Neural crest cell (in vitro differentiated cells): ENCODE results near the gene ZSCAN1. TPM values are rescaled to one million over a fixed set of nuclear protein-coding genes. Genes with fewer than 3 reads are reported as not detected.
A peak's percentile ranks its signal among the peaks of the same experiment; 100 is the strongest.

Source experiments
- DNase-seq: peaks from one replicate; pipeline ENCODE4 v3.0.0; 2021; ENCODE audit warnings: low read depth, mixed read lengths, low spot score
- H3K27ac Mint-ChIP-seq: one replicate; pipeline ENCODE4 v1.8.0; 2021; ENCODE audit warnings: mild to moderate bottlenecking, mixed read lengths; ENCODE audit not compliant: unreplicated experiment
- H3K27me3 Mint-ChIP-seq: 2 replicates; pipeline ENCODE4 v1.8.0; 2021; ENCODE audit warnings: low read depth, mild to moderate bottlenecking, mixed read lengths
- H3K36me3 Mint-ChIP-seq: 2 replicates; pipeline ENCODE4 v1.8.0; 2021; ENCODE audit warnings: low read depth, mild to moderate bottlenecking, mixed read lengths
- H3K4me1 Mint-ChIP-seq: 2 replicates; pipeline ENCODE4 v1.8.0; 2021; ENCODE audit warnings: mixed read lengths
- H3K4me3 Mint-ChIP-seq: one replicate; pipeline ENCODE4 v1.8.0; 2021; ENCODE audit warnings: mild to moderate bottlenecking, mixed read lengths
- H3K9me3 Mint-ChIP-seq: 2 replicates; pipeline ENCODE4 v1.8.0; 2021; ENCODE audit warnings: mixed read lengths
- CTCF ChIP-seq: fragments of 200-600 bp; sonication (generic); conservative IDR thresholded peaks from 2 replicates; pipeline ENCODE4 v1.5.0; 2021; ENCODE audit warnings: antibody characterized with exemption, mild to moderate bottlenecking
- total RNA-seq: library from RNA; stranded (reverse); gene quantifications from 2 replicates; pipeline ENCODE4 v1.2.1, GENCODE V29; 2021

Gene ZSCAN1
- total RNA-seq, 1 donor from 2014 or later = 7.6 TPM

DNA sequence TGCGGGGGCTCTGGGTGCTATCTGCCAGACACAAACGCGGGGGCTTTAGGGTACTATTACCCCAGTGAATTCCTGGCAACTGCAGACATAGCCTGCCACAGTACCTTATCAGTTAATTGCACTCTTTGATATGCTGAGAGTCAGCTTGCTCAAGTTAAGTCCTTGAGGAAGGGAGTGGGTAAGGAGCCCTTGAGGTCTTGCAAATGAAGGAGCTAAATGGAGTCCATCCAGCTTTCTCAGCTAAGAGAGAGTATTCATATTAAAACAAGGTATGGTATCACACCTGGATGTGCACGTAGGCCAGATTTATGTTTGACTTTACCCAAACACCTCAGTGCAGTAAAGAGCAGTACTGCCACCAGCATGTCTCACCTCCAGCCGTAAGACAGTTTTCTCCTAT lies 19.7 kb upstream of the ZSCAN1 start:
- H3K27ac Mint-ChIP-seq = no peak overlapping the region

GRCh38 chr19:58020129-58020528 lies 13.7 kb upstream of the ZSCAN1 start:
- Mint-ChIP-seq H3K4me1 (no peaks in the 10 kb centered on the region), H3K4me3 (no peak overlapping the region), H3K27me3 (no peaks in the 10 kb centered on the region), H3K36me3 (peaks cover 16% of the 10 kb centered on the region), H3K27ac (no peak overlapping the region), H3K9me3 (peaks cover 13% of the 10 kb centered on the region)
- DNase-seq = no peak
- no peak for TF ChIP-seq CTCF

More for the DNA sequence above, 19.7 kb upstream of the ZSCAN1 start:
- Mint-ChIP-seq H3K4me1 (no peaks in the 10 kb centered on the region), H3K36me3 (peaks cover 37% of the 10 kb centered on the region), H3K9me3 (peaks cover 19% of the 10 kb centered on the region), H3K4me3 (no peak overlapping the region), H3K27me3 (no peaks in the 10 kb centered on the region)
- no peak for DNase-seq
- no peak for TF ChIP-seq CTCF

GRCh38 chr19:58021541-58022282 lies 12.1 kb upstream of the ZSCAN1 start:
- TF ChIP-seq CTCF = peak; percentile 59
- peak; percentile 29 for DNase-seq
- H3K4me1 Mint-ChIP-seq = no peaks in the 10 kb centered on the region
- no peak overlapping the region for H3K4me3 Mint-ChIP-seq
- H3K27me3 Mint-ChIP-seq = no peaks in the 10 kb centered on the region
- peaks cover 10% of the 10 kb centered on the region for H3K36me3 Mint-ChIP-seq
- H3K9me3 Mint-ChIP-seq = peaks cover 9% of the 10 kb centered on the region
- no peak overlapping the region for H3K27ac Mint-ChIP-seq

DNA sequence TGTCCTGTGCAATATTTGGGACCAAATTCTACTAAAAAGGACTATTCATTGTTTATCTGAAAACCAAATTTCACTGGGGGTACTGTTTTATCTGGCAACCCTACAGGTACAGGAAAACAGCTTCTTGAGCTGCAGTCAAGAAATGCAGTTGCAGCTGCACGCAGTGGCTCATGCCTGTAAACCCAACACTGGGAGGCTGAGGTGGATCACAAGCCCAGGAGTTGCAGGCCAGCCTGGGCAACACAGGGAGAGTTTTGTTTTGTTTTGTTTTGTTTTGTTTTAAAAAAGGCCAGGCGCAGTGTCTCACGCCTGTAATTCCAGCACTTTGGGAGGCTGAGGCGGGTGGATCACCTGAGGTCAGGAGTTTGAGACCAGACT lies 11.6 kb upstream of the ZSCAN1 start:
- TF ChIP-seq CTCF = no peak
- no peaks in the 10 kb centered on the region for H3K27me3 Mint-ChIP-seq
- no peak overlapping the region for H3K27ac Mint-ChIP-seq
- H3K4me1 Mint-ChIP-seq = no peaks in the 10 kb centered on the region
- H3K4me3 Mint-ChIP-seq = no peak overlapping the region
- no peak for DNase-seq
- H3K9me3 Mint-ChIP-seq = peaks cover 9% of the 10 kb centered on the region
- H3K36me3 Mint-ChIP-seq = peaks cover 10% of the 10 kb centered on the region

DNA sequence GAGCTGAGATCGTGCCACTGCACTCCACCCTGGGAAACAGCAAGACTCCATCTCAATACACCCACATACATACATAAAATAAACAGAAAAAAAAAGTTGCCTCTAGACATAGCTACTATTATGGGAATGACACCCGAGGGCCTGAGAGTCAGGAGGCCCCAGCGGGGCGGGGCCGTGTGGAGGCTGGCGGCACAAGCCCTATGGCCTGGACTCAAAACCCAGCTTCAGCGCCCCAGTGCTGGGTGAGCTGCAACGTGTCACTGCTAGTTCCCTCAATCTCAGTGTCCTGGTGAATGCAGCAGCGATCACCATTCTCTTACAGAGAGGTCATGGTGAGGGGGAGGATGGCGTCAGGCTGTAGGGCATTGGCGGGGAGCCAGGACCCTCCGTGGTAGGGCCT lies 9.2 kb upstream of the ZSCAN1 start:
- no peak for DNase-seq
- Mint-ChIP-seq H3K27me3 (peaks cover 2% of the 10 kb centered on the region), H3K27ac (no peak overlapping the region), H3K36me3 (peaks cover 10% of the 10 kb centered on the region), H3K4me1 (no peaks in the 10 kb centered on the region), H3K4me3 (no peak overlapping the region), H3K9me3 (peaks cover 14% of the 10 kb centered on the region)
- TF ChIP-seq CTCF = no peak
